Glutamatergic neuron (in vitro differentiated cells): ENCODE results near the gene PERCC1. TPM values are rescaled to one million over a fixed set of nuclear protein-coding genes. Genes with fewer than 3 reads are reported as not detected.
A peak's percentile ranks its signal among the peaks of the same experiment; 100 is the strongest.

Source experiments
- DNase-seq: peaks from one replicate; pipeline ENCODE4 v3.0.0; 2022
- H3K27ac Mint-ChIP-seq: one replicate; pipeline ENCODE4 v1.8.0; 2020; ENCODE audit warnings: mild to moderate bottlenecking, mixed read lengths, inconsistent platforms; ENCODE audit not compliant: unreplicated experiment
- H3K27me3 Mint-ChIP-seq: one replicate; pipeline ENCODE4 v1.8.0; 2020; ENCODE audit warnings: mild to moderate bottlenecking, moderate library complexity, mixed read lengths, inconsistent platforms; ENCODE audit not compliant: unreplicated experiment
- H3K36me3 Mint-ChIP-seq: one replicate; pipeline ENCODE4 v1.8.0; 2020; ENCODE audit warnings: mild to moderate bottlenecking, mixed read lengths, inconsistent platforms; ENCODE audit not compliant: unreplicated experiment
- H3K4me1 Mint-ChIP-seq: one replicate; pipeline ENCODE4 v1.8.0; 2020; ENCODE audit warnings: mild to moderate bottlenecking, low read depth, mixed read lengths, inconsistent platforms; ENCODE audit not compliant: unreplicated experiment
- H3K4me3 Mint-ChIP-seq: one replicate; pipeline ENCODE4 v1.8.0; 2020; ENCODE audit warnings: mild to moderate bottlenecking, mixed read lengths, inconsistent platforms; ENCODE audit not compliant: unreplicated experiment
- H3K9me3 Mint-ChIP-seq: one replicate; pipeline ENCODE4 v1.8.0; 2020; ENCODE audit warnings: mild to moderate bottlenecking, moderate library complexity, mixed read lengths, inconsistent platforms; ENCODE audit not compliant: unreplicated experiment
- total RNA-seq: library from RNA; stranded (reverse); fragmentation: NEBNext Ultra II Directional; extraction: Animal tissue kit (Norgen Biotek cat#: 25700); gene quantifications from one replicate; pipeline ENCODE4 v1.2.1, GENCODE V29; 2021; ENCODE audit not compliant: unreplicated experiment
- TF ChIP-seq, protein P1 (sequence below): fragments of 200-600 bp; sonication (generic); IDR thresholded peaks from one replicate; pipeline ENCODE4 v1.5.0; 2021; ENCODE audit not compliant: partially characterized antibody, unreplicated experiment

The PERCC1 gene
- total RNA-seq, 1 donor from 2014 or later, result not detected

- TF ChIP-seq, protein P1, sequence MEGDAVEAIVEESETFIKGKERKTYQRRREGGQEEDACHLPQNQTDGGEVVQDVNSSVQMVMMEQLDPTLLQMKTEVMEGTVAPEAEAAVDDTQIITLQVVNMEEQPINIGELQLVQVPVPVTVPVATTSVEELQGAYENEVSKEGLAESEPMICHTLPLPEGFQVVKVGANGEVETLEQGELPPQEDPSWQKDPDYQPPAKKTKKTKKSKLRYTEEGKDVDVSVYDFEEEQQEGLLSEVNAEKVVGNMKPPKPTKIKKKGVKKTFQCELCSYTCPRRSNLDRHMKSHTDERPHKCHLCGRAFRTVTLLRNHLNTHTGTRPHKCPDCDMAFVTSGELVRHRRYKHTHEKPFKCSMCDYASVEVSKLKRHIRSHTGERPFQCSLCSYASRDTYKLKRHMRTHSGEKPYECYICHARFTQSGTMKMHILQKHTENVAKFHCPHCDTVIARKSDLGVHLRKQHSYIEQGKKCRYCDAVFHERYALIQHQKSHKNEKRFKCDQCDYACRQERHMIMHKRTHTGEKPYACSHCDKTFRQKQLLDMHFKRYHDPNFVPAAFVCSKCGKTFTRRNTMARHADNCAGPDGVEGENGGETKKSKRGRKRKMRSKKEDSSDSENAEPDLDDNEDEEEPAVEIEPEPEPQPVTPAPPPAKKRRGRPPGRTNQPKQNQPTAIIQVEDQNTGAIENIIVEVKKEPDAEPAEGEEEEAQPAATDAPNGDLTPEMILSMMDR, result no peak
- Mint-ChIP-seq H3K27ac (no peak overlapping the region), H3K9me3 (no peaks in the 10 kb centered on the region), H3K4me3 (no peak overlapping the region), H3K27me3 (peaks cover 5% of the 10 kb centered on the region), H3K4me1 (peaks cover 9% of the 10 kb centered on the region), H3K36me3 (no peaks in the 10 kb centered on the region)
- peak; percentile 9 for DNase-seq
These were observed 1.2 kb upstream of the PERCC1 start for GRCh38 chr16:1429631-1430030.

GRCh38 chr16:1430214-1430758 lies 592 bp upstream of the PERCC1 start:
- DNase-seq, result no peak
- peaks cover 8% of the 10 kb centered on the region for H3K4me1 Mint-ChIP-seq
- no peak overlapping the region for H3K27ac Mint-ChIP-seq
- H3K36me3 Mint-ChIP-seq, result no peaks in the 10 kb centered on the region
- no peak overlapping the region for H3K4me3 Mint-ChIP-seq
- TF ChIP-seq, protein P1, result no peak
- peaks cover 4% of the 10 kb centered on the region for H3K27me3 Mint-ChIP-seq
- H3K9me3 Mint-ChIP-seq, result no peaks in the 10 kb centered on the region

DNA sequence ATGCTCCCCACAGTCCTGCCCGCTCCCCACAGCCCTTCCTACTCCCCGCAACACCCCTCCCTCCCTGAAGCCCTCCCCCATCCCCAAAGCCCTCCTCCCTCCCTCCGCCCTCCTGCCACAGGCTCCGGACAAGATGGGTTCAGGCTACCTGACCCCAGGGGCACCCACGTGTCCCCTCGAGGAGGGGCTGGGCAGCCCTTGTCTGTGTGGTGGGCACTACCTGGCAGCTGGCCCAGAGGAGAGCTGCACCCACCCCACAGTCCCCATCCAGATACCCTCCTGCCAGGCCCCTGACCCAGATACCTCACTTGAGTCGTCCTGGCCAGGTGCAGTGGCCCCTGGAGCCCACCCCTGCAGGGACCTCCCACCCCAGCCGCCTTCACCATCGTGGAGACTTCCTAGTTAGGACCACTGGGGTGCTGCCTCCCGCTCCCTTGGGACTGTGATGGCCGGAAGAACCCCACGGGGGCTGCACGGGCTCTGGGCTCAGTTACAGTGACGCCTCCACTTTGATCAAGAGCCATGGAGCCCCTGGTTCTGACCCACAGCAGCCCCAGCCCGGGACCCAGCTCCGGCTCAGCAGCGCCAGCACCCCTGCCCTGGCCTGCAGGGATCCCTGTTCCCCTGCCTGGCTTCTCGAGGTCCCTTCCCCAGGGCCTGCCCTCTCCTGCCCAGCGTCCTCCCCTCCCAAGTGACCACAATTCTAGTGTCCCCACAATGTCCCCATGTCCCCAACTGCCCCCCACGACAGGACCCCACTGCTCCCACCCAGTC lies 806 bp downstream of the PERCC1 start:
- peaks cover 6% of the 10 kb centered on the region for H3K27me3 Mint-ChIP-seq
- DNase-seq, result peak; percentile 13
- TF ChIP-seq, protein P1, result no peak
- no peaks in the 10 kb centered on the region for H3K9me3 Mint-ChIP-seq
- peaks cover 5% of the 10 kb centered on the region for H3K4me1 Mint-ChIP-seq
- H3K4me3 Mint-ChIP-seq, result no peak overlapping the region
- no peaks in the 10 kb centered on the region for H3K36me3 Mint-ChIP-seq
- no peak overlapping the region for H3K27ac Mint-ChIP-seq

DNA sequence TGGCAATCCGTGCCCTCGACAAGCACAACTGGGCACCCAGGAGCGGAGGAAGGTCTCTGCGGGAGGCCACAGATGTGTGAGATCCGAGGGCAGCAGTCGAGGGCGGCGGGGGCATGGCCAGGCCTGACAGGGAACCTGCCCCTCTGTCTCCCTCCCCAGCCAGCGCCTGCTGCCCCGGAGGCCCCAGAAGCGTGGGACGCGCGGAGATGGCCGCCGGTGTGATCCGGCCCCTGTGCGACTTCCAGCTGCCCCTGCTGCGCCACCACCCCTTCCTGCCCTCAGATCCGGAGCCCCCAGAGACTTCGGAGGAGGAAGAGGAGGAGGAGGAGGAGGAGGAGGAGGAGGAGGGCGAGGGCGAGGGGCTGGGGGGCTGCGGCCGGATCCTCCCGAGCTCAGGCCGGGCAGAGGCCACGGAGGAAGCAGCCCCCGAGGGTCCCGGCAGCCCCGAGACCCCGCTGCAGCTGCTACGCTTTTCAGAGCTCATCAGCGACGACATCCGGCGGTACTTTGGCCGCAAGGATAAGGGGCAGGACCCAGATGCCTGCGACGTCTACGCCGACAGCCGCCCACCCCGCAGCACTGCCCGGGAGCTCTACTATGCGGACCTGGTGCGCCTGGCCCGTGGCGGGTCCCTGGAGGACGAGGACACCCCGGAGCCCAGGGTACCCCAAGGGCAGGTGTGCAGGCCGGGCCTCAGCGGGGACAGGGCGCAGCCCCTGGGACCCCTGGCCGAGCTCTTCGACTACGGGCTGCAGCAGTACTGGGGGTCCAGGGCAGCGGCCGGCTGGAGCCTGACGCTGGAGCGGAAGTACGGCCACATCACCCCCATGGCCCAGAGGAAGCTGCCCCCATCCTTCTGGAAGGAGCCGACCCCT lies 1.7 kb downstream of the PERCC1 start:
- no peaks in the 10 kb centered on the region for H3K36me3 Mint-ChIP-seq
- H3K4me1 Mint-ChIP-seq, result peaks cover 2% of the 10 kb centered on the region

More for the DNA sequence above, 1.7 kb downstream of the PERCC1 start:
- Mint-ChIP-seq H3K27ac (no peak overlapping the region), H3K27me3 (peaks cover 6% of the 10 kb centered on the region), H3K4me3 (no peak overlapping the region), H3K9me3 (no peaks in the 10 kb centered on the region)
- TF ChIP-seq, protein P1, result no peak
- peak; percentile 20 for DNase-seq
